22Rv1 (cell line): ENCODE data around the gene EIF4E1B.

Experiments used
- H3K27ac ChIP-seq: fragments of 450-650 bp; 2 replicates; pipeline ENCODE4 v1.5.1; 2017
- ZFX ChIP-seq: fragments of 450-650 bp; IDR thresholded peaks from 2 replicates; pipeline ENCODE4 v1.6.1; 2017; ENCODE audit warnings: antibody characterized with exemption, borderline replicate concordance
- TF ChIP-seq, protein P1 (sequence below): fragments of 450-650 bp; IDR thresholded peaks from 2 replicates; pipeline ENCODE4 v1.5.1; 2017; ENCODE audit warnings: mild to moderate bottlenecking

EIF4E1B gene

DNA sequence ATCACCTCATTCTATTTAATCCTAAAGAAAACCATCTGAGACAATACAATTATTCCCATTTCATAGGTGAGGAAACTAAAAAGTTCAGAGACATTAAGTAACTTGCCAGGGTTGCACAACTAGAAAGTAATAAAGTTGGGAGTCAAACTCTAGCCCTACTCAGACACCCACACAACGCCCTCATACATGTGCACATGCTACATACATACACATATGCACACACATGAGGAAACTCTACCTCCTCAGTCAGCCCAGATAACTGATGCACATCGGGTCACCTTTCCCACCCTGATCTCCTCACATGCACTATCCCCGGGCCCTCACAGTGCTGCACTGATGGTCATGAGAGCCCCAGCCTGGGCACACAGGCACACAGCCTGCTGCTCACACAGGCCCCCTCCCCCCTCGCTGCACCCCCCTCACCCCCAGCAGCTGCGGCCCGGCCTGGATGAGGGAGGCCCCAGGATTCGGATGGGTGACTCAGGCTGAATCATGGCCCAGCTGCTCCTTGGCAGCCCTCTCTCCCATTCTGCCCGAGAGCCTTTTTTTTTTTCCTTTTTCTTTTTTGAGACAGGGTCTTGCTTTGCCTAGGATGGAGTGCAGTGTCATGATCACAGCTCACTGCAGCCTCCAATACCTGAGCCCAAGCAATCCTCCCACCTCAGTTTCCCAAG, 15.5 kb upstream of the EIF4E1B start:
- H3K27ac ChIP-seq, result no peak overlapping the region
- no peak for TF ChIP-seq ZFX
- TF ChIP-seq, protein P1, sequence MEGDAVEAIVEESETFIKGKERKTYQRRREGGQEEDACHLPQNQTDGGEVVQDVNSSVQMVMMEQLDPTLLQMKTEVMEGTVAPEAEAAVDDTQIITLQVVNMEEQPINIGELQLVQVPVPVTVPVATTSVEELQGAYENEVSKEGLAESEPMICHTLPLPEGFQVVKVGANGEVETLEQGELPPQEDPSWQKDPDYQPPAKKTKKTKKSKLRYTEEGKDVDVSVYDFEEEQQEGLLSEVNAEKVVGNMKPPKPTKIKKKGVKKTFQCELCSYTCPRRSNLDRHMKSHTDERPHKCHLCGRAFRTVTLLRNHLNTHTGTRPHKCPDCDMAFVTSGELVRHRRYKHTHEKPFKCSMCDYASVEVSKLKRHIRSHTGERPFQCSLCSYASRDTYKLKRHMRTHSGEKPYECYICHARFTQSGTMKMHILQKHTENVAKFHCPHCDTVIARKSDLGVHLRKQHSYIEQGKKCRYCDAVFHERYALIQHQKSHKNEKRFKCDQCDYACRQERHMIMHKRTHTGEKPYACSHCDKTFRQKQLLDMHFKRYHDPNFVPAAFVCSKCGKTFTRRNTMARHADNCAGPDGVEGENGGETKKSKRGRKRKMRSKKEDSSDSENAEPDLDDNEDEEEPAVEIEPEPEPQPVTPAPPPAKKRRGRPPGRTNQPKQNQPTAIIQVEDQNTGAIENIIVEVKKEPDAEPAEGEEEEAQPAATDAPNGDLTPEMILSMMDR, result no peak

- TF ChIP-seq ZFX, result no peak
- TF ChIP-seq, protein P1, result no peak
- no peak overlapping the region for H3K27ac ChIP-seq
These were observed 14.0 kb upstream of the EIF4E1B start for GRCh38 chr5:176616511-176616910.

- TF ChIP-seq, protein P1, result no peak
- TF ChIP-seq ZFX, result no peak
- no peak overlapping the region for H3K27ac ChIP-seq
These were observed 11.7 kb upstream of the EIF4E1B start for GRCh38 chr5:176618783-176619182.

GRCh38 chr5:176619203-176619568, 11.3 kb upstream of the EIF4E1B start:
- TF ChIP-seq, protein P1, result peak; percentile 61
- TF ChIP-seq ZFX, result no peak
- H3K27ac ChIP-seq, result no peak overlapping the region

DNA sequence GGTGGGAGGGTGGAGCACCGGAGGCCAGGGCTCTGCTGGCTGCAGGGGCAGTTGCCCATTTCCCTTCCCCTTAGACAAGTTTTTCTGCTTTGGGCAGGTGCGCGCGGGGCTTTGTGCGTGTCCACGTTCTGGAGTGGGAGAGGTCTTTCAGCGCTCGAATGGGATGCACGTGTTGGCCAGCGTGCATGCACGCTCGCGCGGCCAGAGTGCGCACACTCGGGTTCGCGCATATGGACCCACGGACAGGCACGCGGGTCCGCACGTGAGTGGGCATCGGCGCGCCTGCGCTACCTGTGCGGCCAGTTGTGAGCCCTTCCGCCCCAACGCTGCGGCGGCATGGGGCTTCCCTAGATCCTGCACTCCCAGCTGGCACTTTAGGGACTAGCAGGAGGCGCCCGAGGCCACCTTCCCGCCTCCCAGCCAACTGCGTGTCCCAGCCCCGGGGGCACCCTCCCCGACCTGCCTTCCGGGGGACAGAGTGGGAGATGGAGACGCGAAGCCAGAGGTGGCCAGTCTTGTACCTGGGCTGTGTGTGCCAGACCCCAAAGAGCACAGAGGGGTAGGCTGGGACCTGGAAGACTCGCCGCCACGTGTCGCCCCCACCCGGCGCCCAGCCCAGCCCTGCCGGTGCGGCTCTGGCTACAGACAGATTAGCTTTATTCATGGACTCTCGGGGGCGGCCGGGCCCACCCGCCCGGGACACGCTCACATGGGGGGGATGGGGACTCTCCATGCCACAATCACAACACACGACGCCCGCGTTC, 10.7 kb upstream of the EIF4E1B start:
- no peak for TF ChIP-seq ZFX
- TF ChIP-seq, protein P1, result peak; percentile 26; the same call in 1 of the 2 replicates
- H3K27ac ChIP-seq, result no peak overlapping the region

- no peak for TF ChIP-seq ZFX
- TF ChIP-seq, protein P1, result no peak
- H3K27ac ChIP-seq, result no peak overlapping the region
These were observed 10.0 kb upstream of the EIF4E1B start for GRCh38 chr5:176620333-176620981.

GRCh38 chr5:176621661-176622079, 8.8 kb upstream of the EIF4E1B start:
- TF ChIP-seq, protein P1, result no peak
- TF ChIP-seq ZFX, result no peak
- no peak overlapping the region for H3K27ac ChIP-seq
